ENCODE results near the gene NOL6.

DNA sequence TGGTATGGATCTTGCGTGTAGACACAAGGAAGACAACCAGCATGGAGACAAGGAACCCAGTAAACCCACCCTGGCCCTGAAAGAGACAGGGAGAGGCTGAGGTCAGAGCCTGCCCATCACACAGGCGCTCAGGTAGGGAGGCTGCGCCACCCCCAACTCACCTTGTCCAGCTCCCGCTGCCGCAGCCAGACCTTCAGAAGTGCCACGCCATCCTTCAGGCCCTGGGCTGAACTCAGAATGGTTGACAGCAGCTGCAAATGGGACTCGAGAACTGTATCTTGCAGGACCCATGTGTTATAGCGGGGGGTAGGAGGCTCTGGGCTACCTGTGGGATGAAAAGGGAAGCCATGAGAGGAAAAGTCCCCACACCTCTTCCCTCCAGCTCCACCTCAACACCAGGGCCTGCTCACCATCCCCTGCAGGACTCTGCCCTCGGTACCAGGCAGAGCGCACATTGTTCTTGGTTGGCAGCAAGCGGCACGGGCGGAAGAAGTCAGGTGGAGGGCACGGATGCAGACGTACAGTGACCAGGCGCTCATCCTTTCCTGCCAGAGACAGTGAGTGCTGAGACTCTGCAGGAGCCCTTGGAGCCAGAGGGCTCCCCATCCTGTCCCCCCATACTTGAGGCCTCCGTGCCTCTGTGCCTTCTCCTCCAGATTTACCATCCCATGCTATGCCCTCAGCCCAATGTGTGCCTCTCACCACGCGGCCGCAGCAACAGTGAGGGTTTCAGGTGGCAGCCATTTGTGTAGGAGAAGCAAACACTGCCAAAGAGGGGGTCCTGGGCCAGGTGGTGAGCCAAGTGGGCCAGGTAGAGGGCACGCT lies 4.7 kb downstream of the NOL6 start:
- TF ChIP-seq POLR2A (IDR thresholded peaks at IDR 0.05; ENCODE audit: low read length) = no peak
- TF ChIP-seq GATA1 (IDR thresholded peaks at IDR 0.05; ENCODE audit: low read depth, low read length) = no peak

Measured in erythroblast (primary cell).